Ovary (tissue), 9 donors: ENCODE results near the gene RGMA. TPM values are rescaled to one million over a fixed set of nuclear protein-coding genes. Genes with fewer than 3 reads are reported as not detected.

Experiments
- DNase-seq, 5 donors: peaks; one replicate each; pipeline ENCODE4 v3.0.0-alpha.2; 2019 to 2020
- H3K27ac ChIP-seq, 2 donors: fragments of 200-600 bp; one replicate each; pipeline versions ENCODE4 v1.5.1 to v1.8.0; 2019 to 2022
- H3K27me3 ChIP-seq: fragments of 200-600 bp; one replicate; pipeline ENCODE4 v1.8.0; 2022
- H3K36me3 ChIP-seq: fragments of 200-600 bp; sonication (generic); one replicate; pipeline ENCODE4 v1.5.1; 2019
- H3K4me1 ChIP-seq: one replicate; pipeline ENCODE4 v1.8.1; 2013; ENCODE audit warnings: mild to moderate bottlenecking, moderate library complexity; ENCODE audit not compliant: insufficient read depth
- H3K4me3 ChIP-seq: fragments of 200-600 bp; sonication (generic); one replicate; pipeline ENCODE4 v1.5.1; 2017
- H3K9me3 ChIP-seq, 2 donors: fragments of 200-600 bp in 1 of 2; sonication (generic) in 1 of 2; one replicate each; pipeline versions ENCODE4 v1.5.1 to v1.8.1; 2013 to 2019; ENCODE audit warnings: mild to moderate bottlenecking in 1 of 2, moderate library complexity in 1 of 2
- EP300 ChIP-seq: sonication (generic); formaldehyde crosslinking; IDR thresholded peaks from one replicate; pipeline ENCODE4 v1.6.1; 2017; ENCODE audit warnings: antibody characterized with exemption
- POLR2A ChIP-seq: fragments of 450-650 bp; IDR thresholded peaks from one replicate; pipeline ENCODE4 v1.6.1; 2017; ENCODE audit warnings: antibody characterized with exemption, mild to moderate bottlenecking, moderate library complexity
- WGBS, 3 donors: extraction: QIAGEN DNeasy Blood & Tissue Kit in 1 of 3; methylation state at CpG; one replicate each; pipeline versions ENCODE4 v1.1.5 to v1.1.7; 2013 to 2017; 5-methylcytosine and 5-hydroxymethylcytosine counted together
- intact Hi-C, 4 donors: fragments of 100-400 bp; cut with DNase I; formaldehyde crosslinking; loops; one replicate each; pipeline versions ENCODE4 v1.11.0 to v1.15.1; 2022 to 2023
- polyA plus RNA-seq, 2 donors: library from polyadenylated mRNA; stranded (reverse); fragments of 200-250 nt in 1 of 2; fragments of 350-450 nt in 1 of 2; fragmentation: Illumina TruSeq in 1 of 2; extraction: RNeasy Lipid Tissue Mini Kit (QIAGEN cat#74804) in 1 of 2; gene quantifications; one replicate each; pipeline ENCODE4 v1.2.3, GENCODE V29; 2013 to 2014
- total RNA-seq, 7 donors: library from RNA; depleted of rRNA in 2 of 7; stranded (reverse); fragments of >200 nt in 2 of 7; fragmentation: NEBNext Ultra II Directional in 3 of 7; extraction: Animal tissue kit (Norgen Biotek cat#: 25700) in 3 of 7; gene quantifications; one replicate each; pipeline versions ENCODE4 v1.1.0 to v1.2.4, GENCODE V29; 2016 to 2023
- TF ChIP-seq, protein P1 (sequence below), 3 donors: fragments of 450-650 bp in 2 of 3; fragments of 200-600 bp in 1 of 3; IDR thresholded peaks; one replicate each; pipeline versions ENCODE4 v1.5.1 to v1.8.0; 2016 to 2022; ENCODE audit warnings: antibody characterized with exemption in 3 of 3, mild to moderate bottlenecking in 1 of 3
- donor health status: DM: no; HTN: no; CAD: no; lungs with moderate emphysema.
- donor health status: DM: no; HTN: no; CAD: no.
- donor health status: Bipolar disorder and iron deficiency.
- donor health status: DM: yes; HTN: yes; CAD: no.
- donor health status: DM: no; HTN: no; CAD: no.
- donor health status: DM: yes; HTN: yes; CAD: no.

Gene RGMA
- total and polyA plus RNA-seq, 9 donors: 2.8 to 47.6 (median 31.6) TPM

DNA sequence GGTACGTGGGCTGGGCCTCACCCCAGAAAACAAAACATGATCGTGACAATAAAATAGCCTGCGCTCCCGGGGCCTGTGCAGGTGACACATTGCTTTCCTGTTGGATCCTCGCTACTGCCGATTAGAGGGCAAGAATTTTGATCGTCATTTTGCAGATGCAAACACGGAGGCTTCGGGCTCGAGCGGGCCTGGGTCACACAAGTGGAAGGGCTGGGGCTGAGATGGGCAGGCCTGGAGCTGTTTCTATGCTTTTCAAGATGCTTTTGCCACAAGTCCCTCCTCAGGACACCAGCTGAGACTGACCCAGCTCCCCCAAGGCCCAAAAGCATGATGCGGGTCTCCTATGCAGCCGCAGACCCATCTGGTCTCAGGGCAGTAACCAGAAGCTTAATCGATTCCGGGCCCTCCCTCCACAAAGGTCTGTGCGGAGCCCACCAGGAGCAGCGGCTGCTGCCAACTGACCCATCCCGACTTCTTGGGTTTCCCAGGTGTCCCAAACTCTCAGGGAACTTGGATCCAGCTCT, 30.0 kb downstream of the RGMA start:
- TF ChIP-seq POLR2A: no peak
- TF ChIP-seq EP300: no peak
- TF ChIP-seq, protein P1, sequence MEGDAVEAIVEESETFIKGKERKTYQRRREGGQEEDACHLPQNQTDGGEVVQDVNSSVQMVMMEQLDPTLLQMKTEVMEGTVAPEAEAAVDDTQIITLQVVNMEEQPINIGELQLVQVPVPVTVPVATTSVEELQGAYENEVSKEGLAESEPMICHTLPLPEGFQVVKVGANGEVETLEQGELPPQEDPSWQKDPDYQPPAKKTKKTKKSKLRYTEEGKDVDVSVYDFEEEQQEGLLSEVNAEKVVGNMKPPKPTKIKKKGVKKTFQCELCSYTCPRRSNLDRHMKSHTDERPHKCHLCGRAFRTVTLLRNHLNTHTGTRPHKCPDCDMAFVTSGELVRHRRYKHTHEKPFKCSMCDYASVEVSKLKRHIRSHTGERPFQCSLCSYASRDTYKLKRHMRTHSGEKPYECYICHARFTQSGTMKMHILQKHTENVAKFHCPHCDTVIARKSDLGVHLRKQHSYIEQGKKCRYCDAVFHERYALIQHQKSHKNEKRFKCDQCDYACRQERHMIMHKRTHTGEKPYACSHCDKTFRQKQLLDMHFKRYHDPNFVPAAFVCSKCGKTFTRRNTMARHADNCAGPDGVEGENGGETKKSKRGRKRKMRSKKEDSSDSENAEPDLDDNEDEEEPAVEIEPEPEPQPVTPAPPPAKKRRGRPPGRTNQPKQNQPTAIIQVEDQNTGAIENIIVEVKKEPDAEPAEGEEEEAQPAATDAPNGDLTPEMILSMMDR (IDR thresholded peaks at IDR 0.05): no peak
- Histone ChIP-seq H3K4me1 (peaks cover 11% of the 10 kb centered on the region), H3K9me3 (no peaks in the 10 kb centered on the region), H3K36me3 (no peaks in the 10 kb centered on the region), H3K4me3 (no peak overlapping the region), H3K27ac (no peak overlapping the region), H3K27me3 (no peaks in the 10 kb centered on the region)
- intact Hi-C loops: no loop called here
- 75 to 84% (median 80%) methylated on average over 18 of the region's 18 CpGs for WGBS, 3 donors
- DNase-seq: no peak

DNA sequence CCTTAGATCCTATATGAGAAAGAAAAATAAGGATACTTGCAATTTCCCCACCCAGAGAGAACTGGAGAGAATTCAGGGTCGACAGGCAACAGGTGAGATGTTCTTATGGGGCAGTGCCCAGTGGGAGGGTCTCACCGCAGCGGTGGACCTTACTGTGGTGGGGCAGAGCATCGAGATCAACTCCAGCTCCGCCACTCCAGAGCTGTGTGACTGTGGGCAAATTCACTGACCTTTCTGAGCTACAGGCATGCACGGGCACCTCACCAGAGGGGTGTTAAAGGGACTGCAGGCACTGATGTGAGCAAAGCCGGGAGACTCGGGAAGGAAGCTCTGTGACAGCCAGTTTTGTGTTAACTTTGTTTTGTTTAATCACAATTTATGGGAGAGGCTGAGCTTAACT, 30.9 kb downstream of the RGMA start:
- WGBS, 3 donors: 74 to 82% (median 77%) methylated on average over 8 of the region's 8 CpGs
- Histone ChIP-seq H3K27ac (no peak overlapping the region), H3K4me3 (no peak overlapping the region), H3K27me3 (no peaks in the 10 kb centered on the region), H3K9me3 (no peaks in the 10 kb centered on the region), H3K4me1 (peaks cover 11% of the 10 kb centered on the region), H3K36me3 (no peaks in the 10 kb centered on the region)
- TF ChIP-seq POLR2A (no peak), EP300 (no peak)
- TF ChIP-seq, protein P1 (IDR thresholded peaks at IDR 0.05): no peak
- DNase-seq: no peak
- intact Hi-C loops: no loop called here

GRCh38 chr15:93057618-93058017, 31.4 kb downstream of the RGMA start:
- no peak overlapping the region for H3K27ac ChIP-seq
- intact Hi-C loops: no loop called here
- H3K9me3 ChIP-seq: no peaks in the 10 kb centered on the region
- DNase-seq: no peak
- 88 to 90% (median 89%) methylated on average over 8 of the region's 8 CpGs for WGBS, 3 donors
- H3K4me3 ChIP-seq: no peak overlapping the region
- H3K4me1 ChIP-seq: peaks cover 11% of the 10 kb centered on the region
- H3K27me3 ChIP-seq: no peaks in the 10 kb centered on the region
- no peak for TF ChIP-seq POLR2A
- TF ChIP-seq, protein P1 (IDR thresholded peaks at IDR 0.05): no peak
- no peak for TF ChIP-seq EP300
- no peaks in the 10 kb centered on the region for H3K36me3 ChIP-seq

DNA sequence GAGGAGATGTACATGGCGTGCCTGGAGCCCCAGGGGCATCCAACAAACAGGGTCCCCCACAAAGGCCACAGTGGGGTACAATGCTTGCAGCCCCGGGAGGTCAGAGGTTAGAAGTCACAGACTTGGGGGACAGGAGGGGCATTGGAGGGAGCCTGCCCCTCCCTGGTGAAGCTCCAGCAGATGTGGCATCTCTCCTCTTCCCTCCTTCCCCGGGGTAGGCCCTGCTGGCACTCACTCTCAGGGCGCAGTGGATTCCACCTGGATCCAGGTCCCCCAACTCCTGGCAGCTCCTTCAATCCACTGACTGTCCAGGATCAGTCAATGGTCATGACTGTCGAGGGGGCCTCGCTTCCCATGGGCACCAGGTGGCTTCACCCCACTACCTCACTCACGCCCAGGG, 32.2 kb downstream of the RGMA start:
- WGBS, 3 donors: 91 to 97% (median 94%) methylated on average over 7 of the region's 7 CpGs
- Histone ChIP-seq H3K4me3 (no peak overlapping the region), H3K4me1 (peaks cover 11% of the 10 kb centered on the region), H3K36me3 (no peaks in the 10 kb centered on the region), H3K27ac (no peak overlapping the region), H3K9me3 (no peaks in the 10 kb centered on the region), H3K27me3 (no peaks in the 10 kb centered on the region)
- no peak for DNase-seq
- TF ChIP-seq, protein P1 (IDR thresholded peaks at IDR 0.05): no peak
- intact Hi-C loops: no loop called here
